Middle frontal gyrus (tissue), 1 donor: Measurements from ENCODE around the gene BEND2.
"Not testable (repeated sequence)": the region's sequence is repeated elsewhere in the genome, so short reads cannot be mapped to it uniquely, and the experiment has no call there.

Experiments used
- DNase-seq: peaks from one replicate; pipeline ENCODE4 v3.0.0-alpha.2; 2015; ENCODE audit warnings: low spot score; ENCODE audit errors: extremely low spot score

Gene BEND2

GRCh38 chrX:18220786-18221185 lies at the start of gene BEND2:
TSS of gene BEND2 (minus strand) at chrX:18220886. CDS start at chrX:18220750, 136 bp downstream.
- DNase-seq = no peak

- no peak for DNase-seq
These were observed 34.4 kb upstream of the BEND2 start for GRCh38 chrX:18255059-18255458.

DNA sequence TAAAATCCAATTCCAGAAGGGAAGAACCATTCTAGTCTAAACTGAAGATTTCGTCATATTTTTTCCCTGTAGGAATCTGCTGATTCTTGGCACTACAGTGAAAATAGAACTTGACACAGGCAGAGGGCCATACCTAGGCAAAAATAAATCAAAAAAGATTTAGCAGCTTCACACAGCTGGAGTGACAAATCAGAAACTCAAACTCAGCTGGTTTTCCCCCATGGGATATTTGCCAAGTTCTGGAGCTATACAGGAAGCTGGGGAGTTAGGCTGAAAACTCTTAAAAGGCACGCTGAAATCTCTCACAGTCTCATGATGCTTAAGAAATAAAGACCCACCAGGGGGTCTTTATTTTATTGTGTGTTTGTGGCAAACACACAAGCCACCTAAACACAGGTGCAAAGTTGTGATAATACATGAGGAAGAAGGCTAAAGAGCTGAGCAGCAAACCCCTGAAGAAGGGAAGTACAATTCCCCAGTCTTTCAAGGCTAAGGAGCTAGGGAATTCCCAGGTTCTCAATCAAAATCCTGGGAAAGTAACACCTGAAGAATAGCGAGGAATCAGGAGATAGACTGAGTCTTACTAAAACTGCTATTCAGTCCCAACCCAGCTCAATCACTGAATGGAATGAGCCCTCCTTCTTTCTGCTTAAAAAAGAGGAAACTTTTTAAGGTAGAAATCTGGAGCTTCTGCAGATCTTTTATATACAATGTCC lies 32.1 kb upstream of the BEND2 start:
- no peak for DNase-seq

DNA sequence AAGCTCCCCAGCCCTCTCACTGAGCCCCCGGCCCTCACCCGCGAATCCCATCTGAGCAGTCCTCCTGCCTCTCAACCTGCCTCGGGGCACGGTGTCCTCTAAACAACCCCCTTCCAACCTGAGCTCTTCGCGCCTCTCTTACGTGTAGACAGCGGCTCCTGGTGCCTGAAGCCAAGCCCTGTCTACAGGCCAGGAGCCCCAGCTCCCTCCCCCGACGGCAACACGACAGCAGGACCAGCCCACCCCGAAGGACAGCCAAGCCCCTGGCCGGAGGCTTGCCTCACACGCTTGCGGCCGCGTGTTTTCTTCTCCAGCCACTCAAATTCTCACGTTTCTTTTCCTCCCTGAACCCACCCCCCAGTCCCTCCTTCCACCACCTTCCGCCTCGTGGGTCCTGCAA lies 9.0 kb upstream of the BEND2 start:
- DNase-seq = not testable (repeated sequence)

DNA sequence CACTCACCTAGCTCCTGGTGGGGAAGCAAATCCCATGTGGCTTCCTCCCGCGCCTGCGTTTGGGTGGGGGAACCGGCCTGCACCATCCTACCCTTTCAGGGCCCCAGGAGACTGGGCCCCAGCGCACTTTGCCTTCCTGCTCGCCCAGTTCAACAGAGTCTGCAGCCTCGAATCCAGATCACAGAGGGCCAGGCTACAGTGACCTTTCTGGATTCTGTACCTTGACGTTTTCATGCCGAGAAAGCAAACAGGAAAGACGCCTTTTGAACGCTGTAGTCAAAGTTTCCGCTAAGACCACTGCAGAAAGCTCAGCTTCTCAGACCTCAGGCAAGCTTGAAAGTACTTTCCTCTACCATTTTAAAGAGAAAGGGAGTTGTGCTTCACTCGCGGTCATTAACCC lies 7.4 kb upstream of the BEND2 start:
- no peak for DNase-seq

DNA sequence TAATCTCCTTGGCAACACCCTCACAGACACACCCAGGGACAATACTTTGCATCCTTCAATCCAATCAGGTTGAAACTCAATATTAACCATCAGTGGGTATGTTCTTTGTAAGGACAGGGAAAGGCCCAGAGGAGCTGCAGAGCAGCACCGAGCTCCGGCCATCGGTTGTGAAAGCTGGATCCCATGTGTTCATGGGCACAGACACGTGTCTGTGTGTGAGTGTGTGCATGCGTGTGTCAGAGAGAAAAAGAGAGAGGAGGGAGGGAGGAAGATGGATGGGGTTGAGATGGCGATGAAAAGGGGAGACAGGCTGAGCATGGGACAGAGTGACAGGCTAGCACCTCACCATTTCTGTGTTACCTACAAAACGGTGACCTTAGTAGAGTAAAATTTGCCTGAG lies 6.8 kb upstream of the BEND2 start:
- no peak for DNase-seq

DNA sequence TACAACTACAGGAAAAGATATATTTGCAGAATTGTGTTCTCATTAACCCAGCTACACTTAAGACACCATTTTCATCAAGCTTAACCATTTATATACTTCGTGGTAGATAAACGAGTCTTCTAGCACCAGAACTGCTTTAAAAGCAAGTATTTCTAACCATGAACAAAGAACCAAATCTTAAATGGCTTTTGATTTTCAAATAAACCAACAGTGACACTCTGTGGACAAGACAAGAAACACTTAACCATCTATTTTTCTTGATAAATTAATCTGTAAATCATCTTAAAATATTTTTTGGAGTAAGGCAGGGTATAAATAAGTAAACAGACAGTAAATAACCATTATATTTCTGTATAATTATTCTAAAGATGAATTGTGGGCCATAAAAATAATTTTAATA lies 10.2 kb downstream of the BEND2 start:
- no peak for DNase-seq

DNA sequence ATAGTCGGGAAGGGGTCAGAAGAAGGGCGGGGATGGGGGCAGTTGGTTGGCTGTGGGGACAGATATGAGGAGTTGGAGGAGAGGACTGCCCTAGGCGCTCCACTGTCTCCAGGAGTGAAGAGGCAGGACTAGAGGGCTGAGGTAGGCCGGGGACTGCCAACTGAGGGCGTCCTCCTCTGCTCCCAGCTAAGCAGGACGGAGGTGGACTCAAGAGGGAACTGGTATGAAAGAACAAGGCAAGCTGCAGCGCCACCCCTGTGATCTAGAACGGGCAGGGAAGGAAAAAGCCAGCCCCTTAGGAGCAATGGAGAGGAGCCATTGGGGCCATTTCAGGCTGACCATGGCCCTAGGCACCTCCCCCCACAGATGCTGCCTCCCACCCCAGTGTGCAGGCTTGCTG lies 14.0 kb downstream of the BEND2 start:
- DNase-seq = no peak

GRCh38 chrX:18203631-18204030 lies 17.1 kb downstream of the BEND2 start:
- no peak for DNase-seq

- DNase-seq = no peak
These were observed 26.0 kb downstream of the BEND2 start for GRCh38 chrX:18194688-18195087.

- no peak for DNase-seq
These were observed 41.2 kb downstream of the BEND2 start for GRCh38 chrX:18179446-18179845.

- DNase-seq = no peak
These were observed 45.7 kb downstream of the BEND2 start for GRCh38 chrX:18174971-18175370.

GRCh38 chrX:18174209-18174608 lies 46.5 kb downstream of the BEND2 start:
- DNase-seq = no peak

GRCh38 chrX:18173494-18174180 lies 47.0 kb downstream of the BEND2 start:
- no peak for DNase-seq

GRCh38 chrX:18172970-18173369 lies 47.7 kb downstream of the BEND2 start:
- no peak for DNase-seq

- no peak for DNase-seq
These were observed 49.8 kb downstream of the BEND2 start for GRCh38 chrX:18170910-18171309.

GRCh38 chrX:18166068-18166467 lies 54.6 kb downstream of the BEND2 start:
- DNase-seq = no peak

- no peak for DNase-seq
These were observed 60.3 kb downstream of the BEND2 start for GRCh38 chrX:18160369-18160768.

- DNase-seq = no peak
These were observed 61.7 kb downstream of the BEND2 start for GRCh38 chrX:18158963-18159362.

GRCh38 chrX:18151649-18152048 lies 69.0 kb downstream of the BEND2 start:
- DNase-seq = no peak

- DNase-seq = no peak
These were observed 69.5 kb downstream of the BEND2 start for GRCh38 chrX:18151157-18151556.

DNA sequence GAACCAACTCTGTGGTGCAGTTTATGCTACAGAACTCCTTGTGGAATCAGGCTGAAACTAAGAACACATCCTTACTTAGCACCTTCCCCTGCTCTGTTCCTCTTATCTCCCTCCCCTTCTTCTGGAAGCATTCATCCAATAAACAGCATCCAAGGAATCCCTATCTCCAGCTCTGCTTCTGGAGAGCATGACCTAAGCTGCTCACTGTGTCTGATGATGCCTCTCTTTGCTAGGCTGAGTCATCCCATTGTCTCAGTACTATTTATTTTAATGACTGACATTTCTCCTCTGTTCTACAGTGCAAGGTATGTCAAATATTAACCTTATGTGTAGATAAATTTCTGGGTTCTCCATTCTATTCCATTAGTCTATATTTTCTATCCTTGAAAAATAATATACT lies 71.2 kb downstream of the BEND2 start:
- no peak for DNase-seq

DNA sequence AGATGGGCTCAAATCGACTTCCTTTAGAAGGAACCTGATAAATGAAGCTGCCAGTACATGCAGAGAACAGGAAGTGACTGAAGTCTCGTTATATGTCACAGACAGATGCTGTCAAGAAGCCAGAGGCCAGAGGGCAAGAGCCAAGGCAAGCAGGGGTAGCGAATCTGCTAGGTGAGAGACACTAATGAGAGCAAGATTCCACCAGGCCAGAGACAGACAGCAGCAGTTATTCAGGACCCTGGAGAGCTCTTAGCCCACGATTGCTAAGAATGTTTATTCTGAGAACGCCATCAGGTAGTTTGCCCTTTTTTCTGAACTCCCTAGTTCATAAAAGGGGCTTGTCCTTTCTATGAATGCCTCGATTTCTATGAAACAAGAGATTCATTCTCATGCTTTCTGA lies 73.7 kb downstream of the BEND2 start:
- DNase-seq = no peak
